ENCODE results near the gene STRN3. TPM values are rescaled to one million over a fixed set of nuclear protein-coding genes. Genes with fewer than 3 reads are reported as not detected.

STRN3 gene
- total RNA-seq, 8 experiments from 2014 or later = 27.9 to 54.3 (median 37.1) TPM

GRCh38 chr14:30849354-30849753 lies 176.8 kb downstream of the STRN3 start:
- Histone ChIP-seq H3K4me1 (replicated peaks in 1 of 2) (no peaks in the 10 kb centered on the region), H3K4me3 (no peak overlapping the region), H3K27ac (no peak overlapping the region)
- ATAC-seq (replicated peaks in 6 of 8) = no peak
- in situ Hi-C loops (cut with MboI; ENCODE audit: low pct_unique_long_range_greater_than_20kb in 2 of 9, low sequenced_read_pairs in 9 of 9, unreplicated experiment in 9 of 9) = no loop called here
- whole genome bisulfite sequencing, 10 experiments = 40 to 100% (median 80%) methylated on average over 1 of the region's 1 CpG; no CpG with 5 or more reads in 6 of the 10 experiments

GRCh38 chr14:30848449-30849240 lies 177.5 kb downstream of the STRN3 start:
- in situ Hi-C loops (cut with MboI; ENCODE audit: low pct_unique_long_range_greater_than_20kb in 2 of 9, low sequenced_read_pairs in 9 of 9, unreplicated experiment in 9 of 9) = no loop called here
- WGBS, 10 experiments = 21 to 100% (median 50%) methylated on average over 1 to 4 of the region's 4 CpGs
- Histone ChIP-seq H3K4me3 (no peak overlapping the region), H3K4me1 (replicated peaks in 1 of 2) (no peaks in the 10 kb centered on the region), H3K27ac (no peak overlapping the region)
- ATAC-seq (replicated peaks in 6 of 8) = no peak

Other genes with a start within 250 kb of the STRN3 start
- gene COCH, start 151.8 kb downstream of the STRN3 start, total RNA-seq = 10 to 100 TPM in 4 of 8 experiments, 1 to 10 TPM in 3, under 1 TPM in 1; 0.97 to 14.9 (median 9.4) TPM
- gene AP4S1, start 730 bp downstream of the STRN3 start, total RNA-seq = 10 to 100 TPM in 3 of 8 experiments, 1 to 10 TPM in 5; 4.0 to 15.2 (median 8.4) TPM
- 100 to 1,000 TPM in 7 of 8 experiments, 10 to 100 TPM in 1; 98.6 to 560 (median 132) TPM for gene HECTD1, start 181.4 kb upstream of the STRN3 start, total RNA-seq

All from motor neuron (in vitro differentiated cells).